Adipocyte (in vitro differentiated cells): ENCODE data around the gene KIF17.
A peak's percentile ranks its signal among the peaks of the same experiment; 100 is the strongest.

Experiments
- DNase-seq: peaks from one replicate; pipeline ENCODE4 v3.0.0-alpha.2; 2015; ENCODE audit warnings: low read depth
- H3K27me3 ChIP-seq: replicated peaks from 2 replicates; pipeline ENCODE4 v1.7.0; 2013; ENCODE audit warnings: mild to moderate bottlenecking, low read length, moderate library complexity; ENCODE audit not compliant: control insufficient read depth, insufficient read depth
- H3K36me3 ChIP-seq: 2 replicates; pipeline ENCODE4 v1.7.0; 2013; ENCODE audit warnings: low read length, mild to moderate bottlenecking, moderate library complexity; ENCODE audit not compliant: control insufficient read depth, insufficient read depth, severe bottlenecking
- H3K4me1 ChIP-seq: 2 replicates; pipeline ENCODE4 v1.7.0; 2013; ENCODE audit warnings: mild to moderate bottlenecking, low read length, moderate library complexity; ENCODE audit not compliant: control insufficient read depth, insufficient read depth
- H3K4me3 ChIP-seq: 2 replicates; pipeline ENCODE4 v1.7.0; 2013; ENCODE audit warnings: mild to moderate bottlenecking, low read length, moderate library complexity
- H3K9ac ChIP-seq: 2 replicates; pipeline ENCODE4 v1.7.0; 2013; ENCODE audit warnings: mild to moderate bottlenecking, low read length, moderate library complexity
- H3K9me3 ChIP-seq: 2 replicates; pipeline ENCODE4 v1.7.0; 2013; ENCODE audit warnings: mild to moderate bottlenecking, low read length, moderate library complexity; ENCODE audit not compliant: control insufficient read depth

KIF17 gene

DNA sequence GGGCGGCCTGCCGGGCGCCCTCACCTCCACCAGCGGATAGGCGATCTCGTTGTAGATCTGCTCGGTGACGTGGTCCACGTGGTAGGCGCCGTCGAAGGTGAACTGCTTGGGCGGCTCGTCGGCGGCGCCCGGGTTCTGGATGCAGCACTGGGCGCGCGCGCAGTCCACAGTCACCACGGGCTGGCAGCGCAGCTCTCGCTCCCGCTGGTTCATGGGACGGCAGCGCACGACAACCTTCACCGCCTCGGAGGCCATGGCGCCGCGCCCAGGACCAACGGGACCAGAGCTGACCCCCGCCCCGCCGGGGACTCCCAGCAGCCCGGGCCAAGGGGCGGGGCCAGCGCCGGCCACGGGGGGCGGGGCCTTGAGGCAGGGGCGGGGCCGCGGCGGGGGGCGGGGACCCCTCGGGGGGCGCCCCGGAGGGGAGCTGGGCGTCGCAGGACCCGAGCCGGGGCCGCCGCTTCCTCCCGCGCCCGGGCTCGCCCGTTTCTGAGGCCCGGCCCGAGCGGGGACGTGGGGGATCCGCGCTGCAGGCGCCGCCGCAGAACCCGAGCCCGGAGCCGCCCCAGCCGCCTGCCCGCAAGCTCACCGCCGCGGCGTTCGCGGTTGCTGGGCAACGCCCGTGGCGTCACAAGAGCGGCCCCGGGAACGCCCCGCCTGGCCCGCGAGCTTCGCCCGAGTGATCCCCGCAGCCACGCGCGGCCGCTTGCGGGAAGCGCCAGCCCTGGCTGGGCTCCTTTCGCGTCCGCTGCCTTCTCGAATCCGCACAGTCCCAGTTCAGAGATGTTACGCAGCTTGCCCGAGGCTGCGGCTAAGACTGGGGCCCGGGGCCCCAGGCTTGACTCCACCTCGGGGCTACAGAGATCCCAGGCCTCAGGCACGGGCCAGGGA is at the start of gene KIF17:
TSS of gene KIF17 (minus strand) at position 556 of the 891 bp plus-strand sequence. CDS start at position 255, 301 bp downstream.
- peak within 1 kb of the TSS; percentile 66 for H3K4me3 ChIP-seq
- no peaks in the 10 kb centered on the region for H3K36me3 ChIP-seq
- H3K4me1 ChIP-seq: no peaks in the 10 kb centered on the region
- DNase-seq: peak; percentile 92
- peaks cover 7% of the 10 kb centered on the region for H3K27me3 ChIP-seq
- no peaks in the 10 kb centered on the region for H3K9me3 ChIP-seq
- H3K9ac ChIP-seq: no peak within 1 kb of the TSS

GRCh38 chr1:20767271-20767670 is 49.5 kb upstream of the KIF17 start:
- no peaks in the 10 kb centered on the region for H3K4me1 ChIP-seq
- DNase-seq: no peak
- peaks cover 94% of the 10 kb centered on the region for H3K36me3 ChIP-seq
- H3K27me3 ChIP-seq: no peaks in the 10 kb centered on the region
- H3K4me3 ChIP-seq: no peak overlapping the region
- no peak overlapping the region for H3K9ac ChIP-seq
- no peaks in the 10 kb centered on the region for H3K9me3 ChIP-seq

DNA sequence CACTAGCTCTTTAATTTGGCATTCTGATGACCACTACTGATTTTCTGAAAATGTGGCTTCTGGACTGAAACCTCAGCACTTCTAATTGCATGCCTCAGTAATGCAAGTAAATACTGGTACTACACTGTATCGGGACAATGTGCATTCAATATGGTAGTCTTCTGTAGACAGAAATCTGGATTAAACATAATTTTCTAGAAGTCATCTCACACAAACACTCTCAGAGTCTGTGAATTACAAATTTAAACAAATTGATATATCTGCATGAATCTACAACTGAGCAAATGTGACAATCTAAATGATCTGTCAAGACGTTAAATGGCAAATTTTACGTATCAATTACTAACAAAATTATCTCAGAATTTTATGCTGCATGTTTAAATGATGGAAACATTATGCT is 45.6 kb upstream of the KIF17 start:
- Histone ChIP-seq H3K9ac (no peak overlapping the region), H3K4me3 (no peak overlapping the region), H3K4me1 (no peaks in the 10 kb centered on the region), H3K9me3 (no peaks in the 10 kb centered on the region), H3K36me3 (peaks cover 91% of the 10 kb centered on the region), H3K27me3 (no peaks in the 10 kb centered on the region)
- DNase-seq: no peak

GRCh38 chr1:20760322-20760721 is 42.5 kb upstream of the KIF17 start:
- H3K9ac ChIP-seq: no peak overlapping the region
- no peak overlapping the region for H3K4me3 ChIP-seq
- H3K27me3 ChIP-seq: no peaks in the 10 kb centered on the region
- no peak for DNase-seq
- no peaks in the 10 kb centered on the region for H3K4me1 ChIP-seq
- H3K36me3 ChIP-seq: peaks cover 93% of the 10 kb centered on the region
- H3K9me3 ChIP-seq: no peaks in the 10 kb centered on the region

DNA sequence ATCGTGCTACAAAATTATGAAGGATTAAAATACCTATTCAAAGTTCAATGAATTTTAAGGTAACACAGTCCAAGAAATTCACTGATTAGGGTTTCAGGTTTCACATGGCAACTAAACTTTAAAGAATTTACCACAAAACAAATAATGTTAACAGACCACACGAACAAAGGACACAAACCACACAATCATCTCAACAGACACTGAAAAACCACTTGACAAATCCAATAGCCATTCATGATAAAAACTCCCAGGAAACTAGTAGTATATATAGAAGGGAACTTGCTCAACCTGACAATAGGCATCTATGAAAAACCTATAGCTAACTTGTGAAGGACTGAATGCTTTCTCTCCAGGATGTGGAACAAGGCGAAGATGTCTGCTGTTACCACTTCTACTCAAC is 35.8 kb upstream of the KIF17 start:
- no peak overlapping the region for H3K9ac ChIP-seq
- H3K4me1 ChIP-seq: no peaks in the 10 kb centered on the region
- no peak overlapping the region for H3K4me3 ChIP-seq
- no peaks in the 10 kb centered on the region for H3K27me3 ChIP-seq
- no peaks in the 10 kb centered on the region for H3K9me3 ChIP-seq
- peaks cover 79% of the 10 kb centered on the region for H3K36me3 ChIP-seq
- peak; percentile 21 for DNase-seq

DNA sequence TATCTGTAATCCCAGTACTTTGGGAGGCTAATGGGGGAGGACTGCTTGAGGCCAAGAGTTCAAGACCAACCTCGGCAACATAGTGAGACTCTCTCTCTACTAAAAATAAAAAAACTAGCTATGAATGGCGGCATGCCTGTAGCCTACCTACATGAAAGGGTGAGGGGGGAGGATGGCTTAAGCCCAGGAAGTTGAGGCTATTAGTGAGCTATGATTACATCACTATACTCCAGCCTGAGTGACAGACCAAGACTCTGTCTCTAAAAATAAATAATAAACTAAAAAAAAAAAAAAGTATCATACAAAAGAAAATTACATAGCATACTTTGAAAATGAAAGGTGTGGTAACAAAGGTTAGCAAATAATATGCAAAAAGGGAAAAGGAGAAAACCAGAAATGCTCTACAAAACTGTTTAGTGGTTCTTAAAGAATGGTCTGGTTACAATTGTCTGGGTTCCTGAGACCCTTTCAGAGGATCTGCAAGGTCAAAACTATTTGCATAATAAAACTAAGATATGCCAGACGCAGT is 33.7 kb upstream of the KIF17 start:
- no peaks in the 10 kb centered on the region for H3K9me3 ChIP-seq
- no peak for DNase-seq
- H3K4me1 ChIP-seq: no peaks in the 10 kb centered on the region
- no peak overlapping the region for H3K4me3 ChIP-seq
- no peak overlapping the region for H3K9ac ChIP-seq
- peaks cover 84% of the 10 kb centered on the region for H3K36me3 ChIP-seq
- H3K27me3 ChIP-seq: no peaks in the 10 kb centered on the region

GRCh38 chr1:20742671-20743070 is 24.9 kb upstream of the KIF17 start:
- peak; percentile 20 for DNase-seq
- no peaks in the 10 kb centered on the region for H3K27me3 ChIP-seq
- H3K4me1 ChIP-seq: peaks cover 21% of the 10 kb centered on the region
- H3K36me3 ChIP-seq: peaks cover 81% of the 10 kb centered on the region
- no peak overlapping the region for H3K4me3 ChIP-seq
- no peaks in the 10 kb centered on the region for H3K9me3 ChIP-seq
- no peak overlapping the region for H3K9ac ChIP-seq

GRCh38 chr1:20740781-20741180 is 23.0 kb upstream of the KIF17 start:
- peaks cover 21% of the 10 kb centered on the region for H3K4me1 ChIP-seq
- H3K27me3 ChIP-seq: no peaks in the 10 kb centered on the region
- no peak overlapping the region for H3K4me3 ChIP-seq
- H3K9ac ChIP-seq: no peak overlapping the region
- no peak for DNase-seq
- H3K36me3 ChIP-seq: peaks cover 74% of the 10 kb centered on the region
- H3K9me3 ChIP-seq: no peaks in the 10 kb centered on the region

DNA sequence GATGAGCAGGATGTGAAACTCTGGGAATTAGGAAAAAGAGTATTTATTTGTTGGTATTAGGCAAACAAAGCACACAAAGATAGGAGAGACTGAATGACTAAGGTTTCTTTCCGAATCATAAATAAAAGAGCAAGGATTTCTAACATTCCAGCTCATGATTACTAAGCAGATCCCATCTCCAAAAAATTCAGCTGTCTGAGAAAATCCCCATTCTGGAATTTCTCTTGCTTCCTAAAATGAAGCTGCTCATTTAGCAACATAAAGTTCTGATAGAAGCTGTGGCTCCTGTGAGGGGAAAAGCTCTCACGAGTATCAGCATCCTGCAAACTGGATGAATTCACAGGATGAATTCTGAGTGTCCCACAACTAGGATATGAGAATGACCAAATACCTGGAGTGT is 21.4 kb upstream of the KIF17 start:
- Histone ChIP-seq H3K4me1 (peaks cover 21% of the 10 kb centered on the region), H3K9ac (peak overlapping the region; percentile 73), H3K4me3 (no peak overlapping the region), H3K27me3 (no peaks in the 10 kb centered on the region), H3K36me3 (peaks cover 61% of the 10 kb centered on the region), H3K9me3 (no peaks in the 10 kb centered on the region)
- DNase-seq: peak; percentile 65

DNA sequence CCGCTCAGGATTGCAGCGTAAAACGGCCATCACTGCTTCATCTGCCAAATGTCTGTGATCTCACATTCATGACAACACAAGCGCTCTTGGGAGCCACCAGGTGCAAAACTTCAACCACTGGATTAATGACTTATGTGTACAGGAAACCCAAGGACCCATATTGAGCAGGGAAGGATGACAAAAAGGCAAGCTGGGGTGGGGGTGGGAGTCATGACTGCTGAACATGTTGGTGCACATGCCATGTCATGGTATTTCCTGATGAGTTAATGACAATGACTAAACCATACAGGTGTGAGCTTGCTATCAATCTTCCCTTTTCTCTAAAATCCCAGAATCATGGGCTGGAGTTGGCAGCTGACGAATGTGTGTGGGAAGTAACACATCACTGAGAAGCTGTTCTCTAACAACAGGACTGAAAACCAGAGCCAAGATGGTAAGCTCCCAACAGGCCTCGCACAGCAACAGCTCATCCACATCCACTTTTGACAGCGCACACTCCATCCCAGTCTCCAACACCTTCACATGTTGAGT is 17.8 kb upstream of the KIF17 start:
- DNase-seq: no peak

DNA sequence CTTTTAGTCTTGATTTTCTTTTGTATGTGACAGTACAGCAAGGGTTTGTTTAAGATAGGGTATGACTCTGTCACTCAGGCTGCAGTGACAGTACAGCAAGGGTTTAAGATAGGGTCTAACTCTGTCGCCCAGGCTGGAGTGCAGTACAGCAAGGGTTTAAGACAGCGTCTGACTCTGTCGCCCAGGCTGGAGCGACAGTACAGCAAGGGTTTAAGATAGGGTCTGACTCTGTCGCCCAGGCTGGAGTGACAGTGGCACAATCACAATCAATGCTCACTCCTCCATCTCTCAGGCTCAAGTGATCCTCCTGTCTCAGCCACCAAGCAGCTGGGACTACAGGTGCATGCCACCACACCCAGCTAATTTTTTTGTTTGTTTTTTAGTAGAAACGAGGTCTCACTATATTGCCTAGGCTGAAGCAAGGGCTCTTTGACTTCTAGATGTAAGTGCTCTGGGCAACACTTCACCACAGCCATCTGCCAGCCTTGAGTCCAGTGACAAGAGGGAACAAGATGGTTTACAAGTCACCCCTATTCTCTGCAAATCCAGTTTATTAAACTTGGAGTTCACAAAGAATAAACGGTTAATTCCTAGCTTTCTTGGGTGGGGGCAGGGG is 15.7 kb upstream of the KIF17 start:
- DNase-seq: no peak
- no peak overlapping the region for H3K9ac ChIP-seq
- peaks cover 26% of the 10 kb centered on the region for H3K27me3 ChIP-seq
- H3K36me3 ChIP-seq: peaks cover 22% of the 10 kb centered on the region
- peaks cover 19% of the 10 kb centered on the region for H3K4me1 ChIP-seq
- no peaks in the 10 kb centered on the region for H3K9me3 ChIP-seq
- peak overlapping the region; percentile 84 for H3K4me3 ChIP-seq

More for the DNA sequence above, 17.8 kb upstream of the KIF17 start:
- no peak overlapping the region for H3K9ac ChIP-seq
- peaks cover 8% of the 10 kb centered on the region for H3K27me3 ChIP-seq
- peaks cover 31% of the 10 kb centered on the region for H3K4me1 ChIP-seq
- H3K36me3 ChIP-seq: peaks cover 28% of the 10 kb centered on the region
- H3K4me3 ChIP-seq: no peak overlapping the region
- no peaks in the 10 kb centered on the region for H3K9me3 ChIP-seq
